GM13976 (cell line): ENCODE results near the gene PLAAT5.
"Not testable (repeated sequence)": the region's sequence is repeated elsewhere in the genome, so short reads cannot be mapped to it uniquely, and the experiment has no call there.

Experiments used
- DNase-seq: peaks from one replicate; pipeline ENCODE4 v3.0.0; 2012; ENCODE audit warnings: low spot score
- in situ Hi-C: fragments of 300-500 bp; cut with MboI; formaldehyde crosslinking; loops from one replicate; pipeline ENCODE4 v1.12.0; 2022; ENCODE audit warnings: low sequenced_read_pairs, mixed read lengths, inconsistent platforms; ENCODE audit not compliant: unreplicated experiment
- TF ChIP-seq, protein P1 (sequence below): IDR thresholded peaks from 2 replicates; pipeline ENCODE4 v1.5.1; 2012; ENCODE audit warnings: borderline replicate concordance, mild to moderate bottlenecking; ENCODE audit not compliant: insufficient read depth; ENCODE audit errors: extremely low read depth, missing control alignments, control extremely low read depth

The PLAAT5 gene

DNA sequence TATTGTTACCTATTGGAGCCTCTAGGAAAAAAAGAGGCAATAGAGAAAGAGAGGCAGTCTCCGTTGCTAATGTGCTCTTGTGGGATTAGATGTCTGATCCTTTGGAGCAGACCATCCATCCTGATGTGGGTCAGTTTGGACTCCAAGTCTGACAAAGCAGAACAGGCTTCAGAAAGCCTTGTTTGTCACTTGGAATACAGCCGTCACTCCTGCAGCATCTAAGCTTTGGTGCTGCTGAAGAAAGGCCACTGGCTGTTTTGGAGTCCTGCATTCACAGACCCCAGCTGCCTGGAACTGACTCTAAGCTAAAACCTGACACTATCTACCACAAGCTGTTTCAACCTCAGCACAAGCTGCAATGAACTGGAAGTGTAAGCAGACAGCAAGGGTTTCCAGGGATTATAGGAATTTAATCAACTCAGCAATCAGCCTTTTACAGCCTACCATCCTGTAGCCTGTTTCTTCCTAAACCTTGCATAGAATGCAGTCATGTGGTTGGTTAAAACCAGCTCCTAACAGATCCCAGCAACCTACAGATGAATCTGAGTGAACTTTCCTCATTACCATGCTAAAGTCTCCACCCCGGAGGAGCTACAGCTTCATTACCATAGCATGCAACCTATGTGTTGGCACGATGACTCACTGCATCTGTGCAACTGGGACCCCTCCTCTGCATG lies 42.0 kb upstream of the PLAAT5 start:
- in situ Hi-C loops: no loop called here
- TF ChIP-seq, protein P1, sequence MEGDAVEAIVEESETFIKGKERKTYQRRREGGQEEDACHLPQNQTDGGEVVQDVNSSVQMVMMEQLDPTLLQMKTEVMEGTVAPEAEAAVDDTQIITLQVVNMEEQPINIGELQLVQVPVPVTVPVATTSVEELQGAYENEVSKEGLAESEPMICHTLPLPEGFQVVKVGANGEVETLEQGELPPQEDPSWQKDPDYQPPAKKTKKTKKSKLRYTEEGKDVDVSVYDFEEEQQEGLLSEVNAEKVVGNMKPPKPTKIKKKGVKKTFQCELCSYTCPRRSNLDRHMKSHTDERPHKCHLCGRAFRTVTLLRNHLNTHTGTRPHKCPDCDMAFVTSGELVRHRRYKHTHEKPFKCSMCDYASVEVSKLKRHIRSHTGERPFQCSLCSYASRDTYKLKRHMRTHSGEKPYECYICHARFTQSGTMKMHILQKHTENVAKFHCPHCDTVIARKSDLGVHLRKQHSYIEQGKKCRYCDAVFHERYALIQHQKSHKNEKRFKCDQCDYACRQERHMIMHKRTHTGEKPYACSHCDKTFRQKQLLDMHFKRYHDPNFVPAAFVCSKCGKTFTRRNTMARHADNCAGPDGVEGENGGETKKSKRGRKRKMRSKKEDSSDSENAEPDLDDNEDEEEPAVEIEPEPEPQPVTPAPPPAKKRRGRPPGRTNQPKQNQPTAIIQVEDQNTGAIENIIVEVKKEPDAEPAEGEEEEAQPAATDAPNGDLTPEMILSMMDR: no peak
- DNase-seq: no peak

DNA sequence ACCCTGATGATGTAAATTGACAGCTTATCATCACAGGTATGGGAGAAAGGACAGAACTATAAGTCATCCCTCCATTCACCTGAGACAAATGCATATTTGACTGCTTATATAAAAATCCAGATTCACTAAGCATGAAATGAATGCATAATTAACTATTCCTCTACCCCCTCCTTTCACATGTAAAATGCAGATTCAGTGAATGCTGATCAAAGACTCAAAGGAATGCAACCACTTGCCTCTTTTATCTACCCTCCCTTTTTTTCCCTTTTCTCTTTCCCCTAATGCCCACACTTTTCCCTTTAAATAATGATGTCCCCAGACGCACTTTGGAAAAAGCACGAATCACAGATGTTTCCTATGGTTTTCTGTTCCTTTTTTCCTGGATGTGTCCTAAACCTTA lies 41.1 kb upstream of the PLAAT5 start:
- DNase-seq: no peak
- TF ChIP-seq, protein P1: no peak
- in situ Hi-C loops: no loop called here

DNA sequence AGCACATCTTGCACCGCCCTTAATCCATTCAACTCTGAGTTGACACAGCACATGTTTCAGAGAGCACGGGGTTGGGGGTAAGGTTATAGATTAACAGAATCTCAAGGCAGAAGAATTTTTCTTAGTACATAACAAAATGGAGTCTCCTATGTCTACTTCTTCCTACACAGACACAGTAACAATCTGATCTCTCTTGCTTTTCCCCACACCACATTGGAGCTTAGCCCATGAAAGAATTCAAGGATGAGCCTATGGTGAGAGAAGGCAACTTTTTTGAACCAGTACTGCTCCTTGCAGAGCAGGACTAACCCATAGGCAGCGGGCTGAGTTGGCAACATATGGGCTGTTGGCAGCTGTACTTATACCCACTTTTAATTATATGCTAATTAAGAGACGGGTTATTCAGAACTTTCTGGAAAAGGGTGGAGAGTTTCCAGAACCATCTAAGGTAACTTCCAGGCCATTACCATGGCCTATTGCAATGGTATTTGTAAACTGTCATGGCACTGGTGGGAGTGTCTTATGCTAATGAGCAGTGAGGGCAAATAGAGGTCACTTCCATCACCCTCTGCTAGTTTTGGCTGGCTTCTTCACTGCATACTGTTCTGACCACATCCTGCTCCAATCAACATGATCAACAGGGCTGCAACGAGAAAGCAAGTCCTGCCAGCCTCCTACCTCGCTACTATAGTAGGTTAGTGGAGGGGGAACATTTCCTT lies 40.3 kb upstream of the PLAAT5 start:
- in situ Hi-C loops: not testable (repeated sequence)

DNA sequence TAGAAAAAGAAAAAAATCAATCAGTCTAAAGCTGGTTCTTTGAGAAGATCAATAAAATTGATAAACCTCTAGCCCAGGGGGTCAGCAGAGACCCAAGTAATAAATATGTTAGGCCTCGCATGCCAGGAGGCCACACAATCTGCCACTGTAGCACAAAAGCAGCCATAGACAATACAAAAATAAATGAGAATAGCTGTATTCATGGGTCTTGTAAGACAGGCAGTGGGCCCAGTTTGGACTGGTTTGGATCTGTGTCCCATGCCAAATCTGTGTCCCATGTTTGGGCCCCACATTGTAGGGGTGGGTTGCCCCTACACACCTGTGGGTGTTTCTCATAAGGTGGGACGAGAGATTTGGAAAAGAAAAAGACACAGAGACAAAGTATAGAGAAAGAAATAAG lies 39.1 kb upstream of the PLAAT5 start:
- TF ChIP-seq, protein P1: no peak
- in situ Hi-C loops: no loop called here
- no peak for DNase-seq

More for the DNA sequence above, 40.3 kb upstream of the PLAAT5 start:
- DNase-seq: peak; percentile 12

DNA sequence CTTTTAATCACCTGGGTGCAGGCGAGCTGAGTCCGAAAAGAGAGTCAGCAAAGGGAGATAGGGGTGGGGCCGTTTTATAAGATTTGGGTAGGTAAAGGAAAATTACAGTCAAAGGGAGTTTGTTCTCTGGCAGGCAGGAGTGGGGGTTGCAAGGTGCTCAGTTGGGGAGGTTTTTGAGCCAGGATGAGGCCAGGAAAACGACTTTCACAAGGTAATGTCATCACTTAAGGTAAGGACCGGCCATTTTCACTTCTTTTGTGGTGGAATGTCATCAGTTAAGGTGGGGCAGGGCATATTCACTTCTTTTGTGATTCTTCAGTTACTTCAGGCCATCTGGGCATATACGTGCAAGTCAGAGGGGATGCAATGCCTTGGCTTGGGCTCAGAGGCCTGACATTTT lies 38.4 kb upstream of the PLAAT5 start:
- in situ Hi-C loops, DNase-seq: not testable (repeated sequence)

DNA sequence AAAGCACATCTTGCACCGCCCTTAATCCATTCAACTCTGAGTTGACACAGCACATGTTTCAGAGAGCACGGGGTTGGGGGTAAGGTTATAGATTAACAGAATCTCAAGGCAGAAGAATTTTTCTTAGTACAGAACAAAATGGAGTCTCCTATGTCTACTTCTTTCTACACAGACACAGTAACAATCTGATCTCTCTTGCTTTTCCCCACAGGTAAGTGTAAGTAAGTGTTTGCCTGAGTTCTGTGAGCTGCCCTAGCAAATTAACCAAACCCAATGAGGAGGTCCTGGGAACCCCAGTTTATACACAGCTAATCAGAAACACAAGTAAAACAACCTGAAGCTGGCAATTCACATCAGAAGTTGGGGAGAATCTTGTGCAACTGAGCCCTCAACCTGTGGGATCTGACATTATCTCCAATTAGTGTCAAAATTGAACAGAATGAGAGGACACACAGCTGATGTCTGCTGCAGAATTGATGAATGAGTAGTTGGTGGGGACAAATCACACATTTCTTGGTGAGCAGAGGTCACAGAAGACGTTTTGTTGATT lies 37.8 kb upstream of the PLAAT5 start:
- in situ Hi-C loops, DNase-seq: not testable (repeated sequence)

DNA sequence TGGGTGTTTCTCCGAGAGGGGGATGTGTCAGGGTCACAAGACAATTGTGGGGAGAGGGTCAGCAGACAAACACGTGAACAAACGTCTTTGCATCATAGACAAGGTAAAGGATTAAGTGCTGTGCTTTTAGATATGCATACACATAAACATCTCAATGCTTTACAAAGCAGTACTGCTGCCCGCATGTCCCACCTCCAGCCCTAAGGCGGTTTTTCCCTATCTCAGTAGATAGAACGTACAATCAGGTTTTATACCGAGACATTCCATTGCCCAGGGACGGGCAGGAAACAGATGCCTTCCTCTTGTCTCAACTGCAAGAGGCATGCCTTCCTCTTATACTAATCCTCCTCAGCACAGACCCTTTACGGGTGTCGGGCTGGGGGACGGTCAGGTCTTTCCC lies 37.2 kb upstream of the PLAAT5 start:
- in situ Hi-C loops, DNase-seq: not testable (repeated sequence)

DNA sequence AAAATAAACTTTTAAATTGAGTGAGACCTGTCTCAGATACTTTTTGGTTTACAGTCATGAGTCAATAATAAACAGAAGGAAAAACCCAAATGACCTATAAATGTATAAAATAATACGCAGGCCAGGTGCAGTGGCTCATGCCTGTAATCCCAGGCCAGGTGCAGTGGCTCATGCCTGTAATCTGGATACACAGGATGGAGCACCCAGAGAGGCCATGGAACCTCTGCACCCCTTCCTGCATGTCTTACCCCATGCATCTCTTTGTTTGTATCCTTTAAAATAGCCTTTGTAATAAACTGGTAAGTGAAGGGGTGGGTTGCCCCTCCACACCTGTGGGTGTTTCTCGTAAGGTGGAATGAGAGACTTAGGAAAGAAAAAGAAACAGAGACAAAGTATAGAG lies 36.7 kb upstream of the PLAAT5 start:
- in situ Hi-C loops: no loop called here

More for the DNA sequence above, 36.7 kb upstream of the PLAAT5 start:
- DNase-seq: no peak
- TF ChIP-seq, protein P1: no peak
